ENCODE measurements around the gene TSPAN10. TPM values are rescaled to one million over a fixed set of nuclear protein-coding genes. Genes with fewer than 3 reads are reported as not detected.
A peak's percentile ranks its signal among the peaks of the same experiment; 100 is the strongest.

The TSPAN10 gene
- total and polyA plus RNA-seq, 2 of the 13 experiments (the other 11 are each of a cell fraction or from before 2014, with no cell fraction given), result 0.54 to 0.75 TPM

- TF ChIP-seq, protein P1, sequence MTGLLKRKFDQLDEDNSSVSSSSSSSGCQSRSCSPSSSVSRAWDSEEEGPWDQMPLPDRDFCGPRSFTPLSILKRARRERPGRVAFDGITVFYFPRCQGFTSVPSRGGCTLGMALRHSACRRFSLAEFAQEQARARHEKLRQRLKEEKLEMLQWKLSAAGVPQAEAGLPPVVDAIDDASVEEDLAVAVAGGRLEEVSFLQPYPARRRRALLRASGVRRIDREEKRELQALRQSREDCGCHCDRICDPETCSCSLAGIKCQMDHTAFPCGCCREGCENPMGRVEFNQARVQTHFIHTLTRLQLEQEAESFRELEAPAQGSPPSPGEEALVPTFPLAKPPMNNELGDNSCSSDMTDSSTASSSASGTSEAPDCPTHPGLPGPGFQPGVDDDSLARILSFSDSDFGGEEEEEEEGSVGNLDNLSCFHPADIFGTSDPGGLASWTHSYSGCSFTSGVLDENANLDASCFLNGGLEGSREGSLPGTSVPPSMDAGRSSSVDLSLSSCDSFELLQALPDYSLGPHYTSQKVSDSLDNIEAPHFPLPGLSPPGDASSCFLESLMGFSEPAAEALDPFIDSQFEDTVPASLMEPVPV (CRISPR knock-in tag; IDR thresholded peaks at IDR 0.05), result peak; percentile 78
- TF ChIP-seq, protein P2, sequence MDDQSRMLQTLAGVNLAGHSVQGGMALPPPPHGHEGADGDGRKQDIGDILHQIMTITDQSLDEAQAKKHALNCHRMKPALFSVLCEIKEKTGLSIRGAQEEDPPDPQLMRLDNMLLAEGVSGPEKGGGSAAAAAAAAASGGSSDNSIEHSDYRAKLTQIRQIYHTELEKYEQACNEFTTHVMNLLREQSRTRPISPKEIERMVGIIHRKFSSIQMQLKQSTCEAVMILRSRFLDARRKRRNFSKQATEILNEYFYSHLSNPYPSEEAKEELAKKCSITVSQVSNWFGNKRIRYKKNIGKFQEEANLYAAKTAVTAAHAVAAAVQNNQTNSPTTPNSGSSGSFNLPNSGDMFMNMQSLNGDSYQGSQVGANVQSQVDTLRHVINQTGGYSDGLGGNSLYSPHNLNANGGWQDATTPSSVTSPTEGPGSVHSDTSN (CRISPR knock-in tag; IDR thresholded peaks at IDR 0.05; ENCODE audit: borderline replicate concordance), result peak; percentile 98
- TF ChIP-seq ZNF609 (CRISPR knock-in tag; IDR thresholded peaks at IDR 0.05; ENCODE audit: borderline replicate concordance) (no peak), PHF5A (CRISPR knock-in tag; IDR thresholded peaks at IDR 0.05; ENCODE audit: low read depth, unreplicated experiment) (peak; percentile 80), ZNF572 (CRISPR knock-in tag; IDR thresholded peaks at IDR 0.05) (0 out of 2 replicates have a peak, but pooled peaks have one; percentile 15), HDAC1 (CRISPR knock-in tag; IDR thresholded peaks at IDR 0.05) (peak; percentile 99), LBX2 (CRISPR knock-in tag; IDR thresholded peaks at IDR 0.05; ENCODE audit: borderline replicate concordance) (no peak; the same call in 1 of the 2 replicates), ZBTB42 (CRISPR knock-in tag; IDR thresholded peaks at IDR 0.05) (0 out of 2 replicates have a peak, but pooled peaks have one; percentile 60), ETV6 (CRISPR knock-in tag; conservative IDR thresholded peaks at IDR 0.05) (0 out of 2 replicates have a peak, but pooled peaks have one; percentile 26), GATA4 (IDR thresholded peaks at IDR 0.05; ENCODE audit: borderline replicate concordance, low read depth) (peak; percentile 43; the same call in 1 of the 2 replicates), HCFC1 (IDR thresholded peaks at IDR 0.05; ENCODE audit: low read depth, low read length) (peak; percentile 67), ZNF160 (CRISPR knock-in tag; IDR thresholded peaks at IDR 0.05) (no peak; the same call in 1 of the 2 replicates)
- TF ChIP-seq, protein P3, sequence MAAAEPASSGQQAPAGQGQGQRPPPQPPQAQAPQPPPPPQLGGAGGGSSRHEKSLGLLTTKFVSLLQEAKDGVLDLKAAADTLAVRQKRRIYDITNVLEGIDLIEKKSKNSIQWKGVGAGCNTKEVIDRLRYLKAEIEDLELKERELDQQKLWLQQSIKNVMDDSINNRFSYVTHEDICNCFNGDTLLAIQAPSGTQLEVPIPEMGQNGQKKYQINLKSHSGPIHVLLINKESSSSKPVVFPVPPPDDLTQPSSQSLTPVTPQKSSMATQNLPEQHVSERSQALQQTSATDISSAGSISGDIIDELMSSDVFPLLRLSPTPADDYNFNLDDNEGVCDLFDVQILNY (CRISPR knock-in tag; conservative IDR thresholded peaks at IDR 0.05), result peak; percentile 66; the same call in 1 of the 2 replicates
- TF ChIP-seq, protein P4, sequence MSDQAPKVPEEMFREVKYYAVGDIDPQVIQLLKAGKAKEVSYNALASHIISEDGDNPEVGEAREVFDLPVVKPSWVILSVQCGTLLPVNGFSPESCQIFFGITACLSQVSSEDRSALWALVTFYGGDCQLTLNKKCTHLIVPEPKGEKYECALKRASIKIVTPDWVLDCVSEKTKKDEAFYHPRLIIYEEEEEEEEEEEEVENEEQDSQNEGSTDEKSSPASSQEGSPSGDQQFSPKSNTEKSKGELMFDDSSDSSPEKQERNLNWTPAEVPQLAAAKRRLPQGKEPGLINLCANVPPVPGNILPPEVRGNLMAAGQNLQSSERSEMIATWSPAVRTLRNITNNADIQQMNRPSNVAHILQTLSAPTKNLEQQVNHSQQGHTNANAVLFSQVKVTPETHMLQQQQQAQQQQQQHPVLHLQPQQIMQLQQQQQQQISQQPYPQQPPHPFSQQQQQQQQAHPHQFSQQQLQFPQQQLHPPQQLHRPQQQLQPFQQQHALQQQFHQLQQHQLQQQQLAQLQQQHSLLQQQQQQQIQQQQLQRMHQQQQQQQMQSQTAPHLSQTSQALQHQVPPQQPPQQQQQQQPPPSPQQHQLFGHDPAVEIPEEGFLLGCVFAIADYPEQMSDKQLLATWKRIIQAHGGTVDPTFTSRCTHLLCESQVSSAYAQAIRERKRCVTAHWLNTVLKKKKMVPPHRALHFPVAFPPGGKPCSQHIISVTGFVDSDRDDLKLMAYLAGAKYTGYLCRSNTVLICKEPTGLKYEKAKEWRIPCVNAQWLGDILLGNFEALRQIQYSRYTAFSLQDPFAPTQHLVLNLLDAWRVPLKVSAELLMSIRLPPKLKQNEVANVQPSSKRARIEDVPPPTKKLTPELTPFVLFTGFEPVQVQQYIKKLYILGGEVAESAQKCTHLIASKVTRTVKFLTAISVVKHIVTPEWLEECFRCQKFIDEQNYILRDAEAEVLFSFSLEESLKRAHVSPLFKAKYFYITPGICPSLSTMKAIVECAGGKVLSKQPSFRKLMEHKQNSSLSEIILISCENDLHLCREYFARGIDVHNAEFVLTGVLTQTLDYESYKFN (CRISPR knock-in tag; conservative IDR thresholded peaks at IDR 0.05), result peak; percentile 49; the same call in 1 of the 2 replicates
These were observed 29.6 kb downstream of the TSPAN10 start, which contains the start of the genes CCDC137 and OXLD1 (continued) for GRCh38 chr17:81666342-81667191.

Data from HepG2 (cell line).